CD8-positive, alpha-beta memory T cell (primary cell): Measurements from ENCODE around the gene FMR1. TPM values are rescaled to one million over a fixed set of nuclear protein-coding genes. Genes with fewer than 3 reads are reported as not detected.
A peak's percentile ranks its signal among the peaks of the same experiment; 100 is the strongest.

Experiments
- CTCF ChIA-PET: fragments of 350-600 bp; sonication (Branson Sonifier 250); formaldehyde crosslinking; loops from one replicate; lab custom pipeline; 2021; ENCODE audit warnings: antibody characterized with exemption; lab: Charles Lee
- POLR2A ChIA-PET: fragments of 350-600 bp; sonication (Branson Sonifier 250); formaldehyde crosslinking; loops from one replicate; lab custom pipeline; 2021; ENCODE audit warnings: antibody characterized with exemption; lab: Charles Lee
- DNase-seq, 5 donors: peaks; one replicate each; pipeline versions ENCODE4 v3.0.0 to v3.0.0-alpha.2; 2020 to 2022; ENCODE audit warnings: mixed read lengths in 1 of 5
- H3K27ac ChIP-seq: one replicate; pipeline ENCODE4 v1.7.0; 2013; ENCODE audit warnings: low read depth, mild to moderate bottlenecking, low read length, moderate library complexity
- H3K27me3 ChIP-seq: 2 replicates; pipeline ENCODE4 v1.7.0; 2013; ENCODE audit warnings: low read length, mild to moderate bottlenecking; ENCODE audit not compliant: insufficient read depth, poor library complexity, severe bottlenecking
- H3K36me3 ChIP-seq: 2 replicates; pipeline ENCODE4 v1.7.0; 2013; ENCODE audit warnings: mild to moderate bottlenecking, low read length, moderate library complexity; ENCODE audit not compliant: insufficient read depth
- H3K4me1 ChIP-seq: 2 replicates; pipeline ENCODE4 v1.7.0; 2013; ENCODE audit warnings: mild to moderate bottlenecking, low read length, moderate library complexity; ENCODE audit not compliant: insufficient read depth
- H3K4me3 ChIP-seq: 2 replicates; pipeline ENCODE4 v1.7.0; 2013; ENCODE audit warnings: mild to moderate bottlenecking, low read length
- H3K9me3 ChIP-seq: 2 replicates; pipeline ENCODE4 v1.7.0; 2013; ENCODE audit warnings: mild to moderate bottlenecking, low read length
- H3K27ac Mint-ChIP-seq, 8 donors: one replicate each; pipeline ENCODE4 v1.8.0; 2020 to 2021; ENCODE audit warnings: mixed read lengths in 8 of 8, mild to moderate bottlenecking in 6 of 8, inconsistent platforms in 3 of 8, moderate library complexity in 3 of 8
- H3K27me3 Mint-ChIP-seq, 2 donors: one replicate each; pipeline ENCODE4 v1.8.0; 2020 to 2021; ENCODE audit warnings: mixed read lengths in 2 of 2, mild to moderate bottlenecking in 1 of 2, moderate library complexity in 1 of 2
- H3K36me3 Mint-ChIP-seq, 3 donors: one replicate each; pipeline ENCODE4 v1.8.0; 2020 to 2021; ENCODE audit warnings: mixed read lengths in 3 of 3, inconsistent platforms in 1 of 3, mild to moderate bottlenecking in 1 of 3
- H3K4me1 Mint-ChIP-seq, 3 donors: one replicate each; pipeline ENCODE4 v1.8.0; 2020 to 2021; ENCODE audit warnings: mixed read lengths in 3 of 3, inconsistent platforms in 1 of 3, mild to moderate bottlenecking in 1 of 3
- H3K4me3 Mint-ChIP-seq, 7 donors: one replicate each; pipeline ENCODE4 v1.8.0; 2020 to 2021; ENCODE audit warnings: mixed read lengths in 7 of 7, mild to moderate bottlenecking in 6 of 7, moderate library complexity in 4 of 7, inconsistent platforms in 2 of 7
- H3K9me3 Mint-ChIP-seq, 5 donors: one replicate each; pipeline ENCODE4 v1.8.0; 2020 to 2022; ENCODE audit warnings: mixed read lengths in 5 of 5, mild to moderate bottlenecking in 3 of 5, moderate library complexity in 2 of 5, inconsistent platforms in 1 of 5
- polyA plus RNA-seq: library from polyadenylated mRNA; unstranded; fragments of 300-500 nt; fragmentation: Illumina TruSeq; gene quantifications from one replicate; pipeline ENCODE4 v1.2.3, GENCODE V29; 2021
- total RNA-seq, 2 experiments: library from RNA; stranded (reverse); gene quantifications; one replicate each; pipeline ENCODE4 v1.2.3, GENCODE V29; 2021

Gene FMR1
- total and polyA plus RNA-seq, 3 experiments from 2014 or later, result 7.2 to 42.7 (median 38.7) TPM

- POLR2A ChIA-PET, result no interaction called here
Measured at GRCh38 chrX:147953976-147954375, 42.3 kb downstream of the FMR1 start.

GRCh38 chrX:147957291-147957690 is 45.6 kb downstream of the FMR1 start:
- no peak overlapping the region for H3K4me3 ChIP-seq
- no peaks in the 10 kb centered on the region for H3K4me1 ChIP-seq
- no peaks in the 10 kb centered on the region for H3K9me3 ChIP-seq
- Mint-ChIP-seq H3K27me3 (peaks cover 4 to 8% of the 10 kb centered on the region in 2 donors), H3K4me3 (no peak overlapping the region), H3K27ac (no peak overlapping the region), H3K9me3 (peaks cover 0 to 2% (median 0%) of the 10 kb centered on the region in 5 donors), H3K4me1 (no peaks in the 10 kb centered on the region), H3K36me3 (peaks cover 0 to 3% (median 0%) of the 10 kb centered on the region in 3 donors)
- no peak for DNase-seq
- no peak overlapping the region for H3K27ac ChIP-seq
- ChIA-PET CTCF (no interaction called here), POLR2A (no interaction called here)
- H3K36me3 ChIP-seq, result no peaks in the 10 kb centered on the region
- H3K27me3 ChIP-seq, result no peaks in the 10 kb centered on the region

More at GRCh38 chrX:147953976-147954375, 42.3 kb downstream of the FMR1 start:
- no peak overlapping the region for H3K4me3 ChIP-seq
- DNase-seq, result no peak
- Mint-ChIP-seq H3K4me1 (no peaks in the 10 kb centered on the region), H3K27ac (peak overlapping the region in 2 of 8 donors; percentile 15 to 32), H3K4me3 (no peak overlapping the region), H3K36me3 (peaks cover 0 to 18% (median 4%) of the 10 kb centered on the region in 3 donors), H3K27me3 (peaks cover 0 to 2% of the 10 kb centered on the region in 2 donors), H3K9me3 (no peaks in the 10 kb centered on the region)
- H3K27ac ChIP-seq, result no peak overlapping the region
- no peaks in the 10 kb centered on the region for H3K9me3 ChIP-seq
- CTCF ChIA-PET, result no interaction called here
- no peaks in the 10 kb centered on the region for H3K36me3 ChIP-seq
- H3K4me1 ChIP-seq, result no peaks in the 10 kb centered on the region
- no peaks in the 10 kb centered on the region for H3K27me3 ChIP-seq

DNA sequence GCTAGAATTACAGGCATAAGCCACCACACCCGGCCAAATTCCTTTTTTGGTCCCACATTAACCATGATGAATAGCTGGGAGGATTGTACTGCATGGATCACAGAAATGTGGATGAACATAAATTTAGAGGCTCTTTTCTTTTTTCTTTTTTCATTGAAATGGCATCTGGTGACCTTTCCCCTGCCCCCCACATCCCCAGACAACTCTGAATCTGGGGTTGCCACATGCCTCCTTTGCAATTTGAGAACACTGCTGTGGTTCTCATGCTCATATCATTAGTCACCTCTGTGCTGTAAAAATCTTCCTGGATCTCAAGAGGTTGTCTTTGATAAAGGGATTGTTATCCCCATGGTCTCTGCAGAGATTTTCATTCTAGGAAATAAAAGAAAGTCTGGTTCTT is 46.6 kb downstream of the FMR1 start:
- H3K9me3 ChIP-seq, result no peaks in the 10 kb centered on the region
- no peaks in the 10 kb centered on the region for H3K36me3 ChIP-seq
- no peaks in the 10 kb centered on the region for H3K4me1 ChIP-seq
- H3K36me3 Mint-ChIP-seq, result peaks cover 0 to 3% (median 0%) of the 10 kb centered on the region in 3 donors
- H3K27me3 Mint-ChIP-seq, result peaks cover 4 to 8% of the 10 kb centered on the region in 2 donors
- H3K4me3 ChIP-seq, result no peak overlapping the region
- no peak for DNase-seq
- H3K27ac Mint-ChIP-seq, result peak overlapping the region in 1 of 8 donors; percentile 40
- no peaks in the 10 kb centered on the region for H3K4me1 Mint-ChIP-seq
- H3K27ac ChIP-seq, result no peak overlapping the region
- POLR2A ChIA-PET, result no interaction called here
- H3K9me3 Mint-ChIP-seq, result peaks cover 0 to 2% (median 0%) of the 10 kb centered on the region in 5 donors
- H3K27me3 ChIP-seq, result no peaks in the 10 kb centered on the region
- CTCF ChIA-PET, result no interaction called here
- H3K4me3 Mint-ChIP-seq, result no peak overlapping the region

- Histone ChIP-seq H3K27ac (no peak overlapping the region), H3K27me3 (no peaks in the 10 kb centered on the region), H3K4me1 (no peaks in the 10 kb centered on the region), H3K9me3 (no peaks in the 10 kb centered on the region), H3K36me3 (no peaks in the 10 kb centered on the region), H3K4me3 (no peak overlapping the region)
- POLR2A ChIA-PET, result no interaction called here
- Mint-ChIP-seq H3K36me3 (peaks cover 0 to 3% (median 0%) of the 10 kb centered on the region in 3 donors), H3K27me3 (peaks cover 8% of the 10 kb centered on the region in 2 donors), H3K4me1 (no peaks in the 10 kb centered on the region), H3K9me3 (peaks cover 0 to 2% (median 0%) of the 10 kb centered on the region in 5 donors), H3K4me3 (no peak overlapping the region), H3K27ac (no peak overlapping the region)
- DNase-seq, result no peak
- CTCF ChIA-PET, result no interaction called here
Measured at GRCh38 chrX:147960722-147961121, 49.0 kb downstream of the FMR1 start.

DNA sequence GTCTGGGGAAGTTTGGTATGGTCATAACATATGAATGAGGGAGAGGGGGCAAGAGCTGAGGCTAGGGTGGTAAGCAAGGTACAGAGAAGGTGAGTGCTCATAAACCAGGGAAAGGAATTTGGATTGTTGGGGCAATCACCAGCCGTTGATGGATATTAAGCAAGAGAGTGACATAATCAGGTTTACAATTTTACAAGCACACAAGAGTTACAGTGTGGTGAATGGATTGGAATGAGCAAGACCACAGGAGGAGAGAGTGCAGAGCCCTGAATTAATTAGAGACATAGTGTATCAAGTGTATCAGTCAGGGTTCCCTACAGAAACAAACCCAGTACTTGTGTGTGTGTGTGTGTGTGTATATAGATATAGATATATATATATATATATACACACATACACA is 50.8 kb downstream of the FMR1 start:
- no peaks in the 10 kb centered on the region for H3K9me3 ChIP-seq
- POLR2A ChIA-PET, result no interaction called here

GRCh38 chrX:147978931-147979330 is 67.2 kb downstream of the FMR1 start:
- Mint-ChIP-seq H3K27me3 (no peaks in the 10 kb centered on the region), H3K4me3 (no peak overlapping the region), H3K4me1 (no peaks in the 10 kb centered on the region), H3K9me3 (no peaks in the 10 kb centered on the region), H3K36me3 (no peaks in the 10 kb centered on the region), H3K27ac (no peak overlapping the region)
- Histone ChIP-seq H3K4me3 (no peak overlapping the region), H3K9me3 (no peaks in the 10 kb centered on the region), H3K27ac (no peak overlapping the region), H3K27me3 (no peaks in the 10 kb centered on the region), H3K4me1 (no peaks in the 10 kb centered on the region), H3K36me3 (no peaks in the 10 kb centered on the region)
- CTCF ChIA-PET, result no interaction called here
- DNase-seq, result no peak
- POLR2A ChIA-PET, result no interaction called here

More for the DNA sequence above, 50.8 kb downstream of the FMR1 start:
- Mint-ChIP-seq H3K4me1 (no peaks in the 10 kb centered on the region), H3K27ac (no peak overlapping the region), H3K9me3 (peaks cover 0 to 4% (median 0%) of the 10 kb centered on the region in 5 donors), H3K4me3 (no peak overlapping the region), H3K27me3 (peaks cover 8 to 10% of the 10 kb centered on the region in 2 donors), H3K36me3 (peaks cover 0 to 4% (median 0%) of the 10 kb centered on the region in 3 donors)
- H3K36me3 ChIP-seq, result no peaks in the 10 kb centered on the region
- H3K4me1 ChIP-seq, result no peaks in the 10 kb centered on the region
- no peaks in the 10 kb centered on the region for H3K27me3 ChIP-seq
- no peak overlapping the region for H3K27ac ChIP-seq
- CTCF ChIA-PET, result no interaction called here
- no peak for DNase-seq
- no peak overlapping the region for H3K4me3 ChIP-seq

DNA sequence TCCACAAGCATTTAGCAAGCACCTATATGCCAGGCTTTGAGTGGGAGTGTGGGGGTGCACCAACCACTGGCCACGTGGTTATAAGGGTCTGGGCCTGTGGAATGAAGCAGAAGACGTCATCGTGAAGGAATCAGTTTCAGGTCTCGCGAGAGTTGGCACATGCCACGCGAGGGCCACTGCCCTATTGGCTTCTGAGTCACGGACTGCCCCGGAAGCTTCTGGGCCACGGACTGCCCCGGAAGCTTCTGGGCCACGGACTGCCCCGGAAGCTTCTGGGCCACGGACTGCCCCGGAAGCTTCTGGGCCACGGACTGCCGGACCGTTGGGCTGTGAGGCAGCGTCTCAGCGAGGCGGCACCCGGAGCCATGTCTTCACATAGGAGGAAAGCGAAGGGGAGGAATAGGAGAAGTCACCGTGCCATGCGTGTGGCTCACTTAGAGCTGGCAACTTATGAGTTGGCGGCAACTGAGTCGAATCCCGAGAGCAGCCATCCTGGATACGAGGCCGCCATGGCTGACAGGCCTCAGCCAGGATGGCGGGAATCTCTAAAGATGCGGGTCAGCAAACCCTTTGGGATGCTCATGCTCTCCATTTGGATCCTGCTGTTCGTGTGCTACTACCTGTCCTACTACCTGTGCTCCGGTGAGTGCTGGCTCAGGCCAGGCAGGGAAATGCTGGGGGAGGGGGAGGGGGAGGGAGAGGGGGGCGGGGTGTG is 69.5 kb downstream of the FMR1 start, which contains the start of gene FMR1NB:
TSS of gene FMR1NB (plus strand) at position 300 of the 715 bp plus-strand sequence. CDS start at position 366, 66 bp downstream.
- Histone ChIP-seq H3K4me3 (no peak within 1 kb of the TSS), H3K27ac (no peak within 1 kb of the TSS), H3K9me3 (no peaks in the 10 kb centered on the region), H3K27me3 (no peaks in the 10 kb centered on the region), H3K36me3 (no peaks in the 10 kb centered on the region), H3K4me1 (no peaks in the 10 kb centered on the region)
- Mint-ChIP-seq H3K36me3 (no peaks in the 10 kb centered on the region), H3K9me3 (no peaks in the 10 kb centered on the region), H3K27ac (no peak within 1 kb of the TSS), H3K27me3 (no peaks in the 10 kb centered on the region), H3K4me1 (no peaks in the 10 kb centered on the region), H3K4me3 (no peak within 1 kb of the TSS)
- ChIA-PET POLR2A (no interaction called here), CTCF (no interaction called here)
- DNase-seq, result no peak
